GM23338 (cell line): Measurements from ENCODE around the gene TSPAN3.

Experiments used
- CTCF ChIP-seq, 2 experiments: fragments of 200-600 bp in 1 of 2; sonication (generic) in 1 of 2; conservative IDR thresholded peaks; 2 replicates each; pipeline versions ENCODE4 v1.5.1 to v1.6.1; 2016 to 2017; ENCODE audit warnings: antibody characterized with exemption in 2 of 2, low read depth in 2 of 2, mild to moderate bottlenecking in 2 of 2, moderate library complexity in 1 of 2
- ZNF114 ChIP-seq: fragments of 250-450 bp; sonication (Bioruptor Pico); IDR thresholded peaks from 2 replicates; pipeline ENCODE4 v1.5.0; 2020; ENCODE audit warnings: mild to moderate bottlenecking, moderate library complexity

GRCh38 chr15:77104155-77104554 is 33.2 kb upstream of the TSPAN3 start:
- TF ChIP-seq ZNF114 (CRISPR knock-in tag) = no peak
- TF ChIP-seq CTCF (conservative IDR thresholded peaks at IDR 0.05; ENCODE audit: low read depth in 2 of 2) = no peak
